ENCODE results near the gene DNAJC1.
A peak's percentile ranks its signal among the peaks of the same experiment; 100 is the strongest.

Gene DNAJC1

DNA sequence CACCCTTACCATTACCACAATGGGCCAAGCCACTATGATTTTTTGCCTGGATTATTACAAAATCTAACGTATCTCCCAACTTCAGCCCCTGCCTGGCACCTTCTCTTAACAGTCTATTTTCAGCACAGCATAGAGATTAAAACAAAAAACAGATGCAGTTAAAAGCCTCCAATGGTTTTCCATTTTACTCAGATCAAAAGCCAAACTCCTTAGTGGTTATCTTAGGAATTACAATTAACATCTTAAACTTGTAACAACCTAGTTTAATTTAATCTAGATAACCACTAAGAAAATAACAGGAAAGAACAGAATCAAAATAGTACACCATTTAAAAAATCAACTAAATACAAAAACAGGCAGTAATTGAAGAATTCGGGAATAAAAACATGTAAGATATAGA, 43.5 kb downstream of the DNAJC1 start:
- Histone ChIP-seq H3K27ac (ENCODE audit: extremely low read depth, low read depth, low read length) (no peak overlapping the region), H3K4me3 (ENCODE audit: low read depth, low read length) (no peak overlapping the region), H3K9me3 (ENCODE audit: control insufficient read depth, insufficient read depth, low read depth, low read length) (no peaks in the 10 kb centered on the region), H3K36me3 (ENCODE audit: control insufficient read depth in 2 of 2, insufficient read depth in 1 of 2, low read length in 2 of 2) (no peaks in the 10 kb centered on the region), H3K4me1 (ENCODE audit: control insufficient read depth, insufficient read depth, low read length) (no peaks in the 10 kb centered on the region)
- ChIA-PET CTCF (no interaction called here), POLR2A (no interaction called here)
- TF ChIP-seq GLIS1 (tag by site-specific recombination; IDR thresholded peaks at IDR 0.05) (no peak), ZBTB20 (tag by site-specific recombination; IDR thresholded peaks at IDR 0.05) (no peak), ZNF561 (tag by site-specific recombination; IDR thresholded peaks at IDR 0.05; ENCODE audit: borderline replicate concordance) (no peak), ZNF292 (tag by site-specific recombination; IDR thresholded peaks at IDR 0.05; ENCODE audit: borderline replicate concordance, low read depth) (no peak), ZNF404 (tag by site-specific recombination; IDR thresholded peaks at IDR 0.05) (no peak), ZNF610 (tag by site-specific recombination; IDR thresholded peaks at IDR 0.05; ENCODE audit: borderline replicate concordance) (no peak), ZNF501 (tag by site-specific recombination; IDR thresholded peaks at IDR 0.05) (no peak), ZNF202 (tag by site-specific recombination; IDR thresholded peaks at IDR 0.05; ENCODE audit: borderline replicate concordance) (no peak)
- TF ChIP-seq, protein P1, sequence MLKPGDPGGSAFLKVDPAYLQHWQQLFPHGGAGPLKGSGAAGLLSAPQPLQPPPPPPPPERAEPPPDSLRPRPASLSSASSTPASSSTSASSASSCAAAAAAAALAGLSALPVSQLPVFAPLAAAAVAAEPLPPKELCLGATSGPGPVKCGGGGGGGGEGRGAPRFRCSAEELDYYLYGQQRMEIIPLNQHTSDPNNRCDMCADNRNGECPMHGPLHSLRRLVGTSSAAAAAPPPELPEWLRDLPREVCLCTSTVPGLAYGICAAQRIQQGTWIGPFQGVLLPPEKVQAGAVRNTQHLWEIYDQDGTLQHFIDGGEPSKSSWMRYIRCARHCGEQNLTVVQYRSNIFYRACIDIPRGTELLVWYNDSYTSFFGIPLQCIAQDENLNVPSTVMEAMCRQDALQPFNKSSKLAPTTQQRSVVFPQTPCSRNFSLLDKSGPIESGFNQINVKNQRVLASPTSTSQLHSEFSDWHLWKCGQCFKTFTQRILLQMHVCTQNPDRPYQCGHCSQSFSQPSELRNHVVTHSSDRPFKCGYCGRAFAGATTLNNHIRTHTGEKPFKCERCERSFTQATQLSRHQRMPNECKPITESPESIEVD (tag by site-specific recombination; IDR thresholded peaks at IDR 0.05): 0 out of 2 replicates have a peak, but pooled peaks have one; percentile 15

DNA sequence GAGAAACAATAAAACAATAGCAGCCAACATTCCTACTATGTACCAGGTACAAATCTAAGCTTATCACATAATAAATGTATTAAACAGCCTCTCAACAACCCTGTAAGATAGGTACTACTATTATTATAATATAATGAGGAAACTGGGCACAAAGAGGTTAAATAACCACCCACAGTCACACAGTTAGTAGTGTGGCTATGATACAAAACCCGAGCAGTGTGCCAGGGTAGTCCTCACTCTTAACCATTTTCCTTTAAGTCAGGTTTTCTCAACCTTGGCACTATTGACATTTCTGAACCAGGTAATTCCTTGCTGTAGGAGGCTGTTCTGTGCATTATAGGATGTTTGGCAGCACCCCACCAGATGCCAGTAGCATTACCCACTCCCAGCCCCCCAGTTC, 48.8 kb downstream of the DNAJC1 start:
- Histone ChIP-seq H3K36me3 (ENCODE audit: control insufficient read depth in 2 of 2, insufficient read depth in 1 of 2, low read length in 2 of 2) (no peaks in the 10 kb centered on the region), H3K4me1 (ENCODE audit: control insufficient read depth, insufficient read depth, low read length) (no peaks in the 10 kb centered on the region), H3K4me3 (ENCODE audit: low read depth, low read length) (no peak overlapping the region), H3K27ac (ENCODE audit: extremely low read depth, low read depth, low read length) (no peak overlapping the region), H3K9me3 (ENCODE audit: control insufficient read depth, insufficient read depth, low read depth, low read length) (no peaks in the 10 kb centered on the region)
- POLR2A ChIA-PET: no interaction called here
- CTCF ChIA-PET: interaction anchor here (0.6 to 1.0 kb wide), 4 partner anchors 8 to 463 kb away, joined by 3 to 6 read pairs (median 4); no protein-coding TSS in a partner anchor
- no peak for TF ChIP-seq ZNF311 (tag by site-specific recombination; IDR thresholded peaks at IDR 0.05; ENCODE audit: borderline replicate concordance)
- no peak for TF ChIP-seq ZBTB20 (tag by site-specific recombination; IDR thresholded peaks at IDR 0.05)
- TF ChIP-seq ZNF146 (tag by site-specific recombination; IDR thresholded peaks at IDR 0.05): no peak
- TF ChIP-seq ZNF510 (tag by site-specific recombination; IDR thresholded peaks at IDR 0.05; ENCODE audit: insufficient replicate concordance): no peak
- TF ChIP-seq, protein P2, sequence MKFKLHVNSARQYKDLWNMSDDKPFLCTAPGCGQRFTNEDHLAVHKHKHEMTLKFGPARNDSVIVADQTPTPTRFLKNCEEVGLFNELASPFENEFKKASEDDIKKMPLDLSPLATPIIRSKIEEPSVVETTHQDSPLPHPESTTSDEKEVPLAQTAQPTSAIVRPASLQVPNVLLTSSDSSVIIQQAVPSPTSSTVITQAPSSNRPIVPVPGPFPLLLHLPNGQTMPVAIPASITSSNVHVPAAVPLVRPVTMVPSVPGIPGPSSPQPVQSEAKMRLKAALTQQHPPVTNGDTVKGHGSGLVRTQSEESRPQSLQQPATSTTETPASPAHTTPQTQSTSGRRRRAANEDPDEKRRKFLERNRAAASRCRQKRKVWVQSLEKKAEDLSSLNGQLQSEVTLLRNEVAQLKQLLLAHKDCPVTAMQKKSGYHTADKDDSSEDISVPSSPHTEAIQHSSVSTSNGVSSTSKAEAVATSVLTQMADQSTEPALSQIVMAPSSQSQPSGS (tag by site-specific recombination; IDR thresholded peaks at IDR 0.05; ENCODE audit: low read depth): no peak
- TF ChIP-seq, protein P3, sequence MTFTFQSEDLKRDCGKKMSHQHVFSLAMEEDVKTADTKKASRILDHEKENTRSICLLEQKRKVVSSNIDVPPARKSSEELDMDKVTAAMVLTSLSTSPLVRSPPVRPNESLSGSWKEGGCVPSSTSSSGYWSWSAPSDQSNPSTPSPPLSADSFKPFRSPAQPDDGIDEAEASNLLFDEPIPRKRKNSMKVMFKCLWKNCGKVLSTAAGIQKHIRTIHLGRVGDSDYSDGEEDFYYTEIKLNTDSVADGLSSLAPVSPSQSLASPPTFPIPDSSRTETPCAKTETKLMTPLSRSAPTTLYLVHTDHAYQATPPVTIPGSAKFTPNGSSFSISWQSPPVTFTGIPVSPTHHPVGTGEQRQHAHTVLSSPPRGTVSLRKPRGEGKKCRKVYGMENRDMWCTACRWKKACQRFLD (tag by site-specific recombination; IDR thresholded peaks at IDR 0.05): no peak
- TF ChIP-seq ZBTB8A (tag by site-specific recombination; IDR thresholded peaks at IDR 0.05): no peak
- TF ChIP-seq ZNF623 (tag by site-specific recombination; IDR thresholded peaks at IDR 0.05): no peak
- TF ChIP-seq ZNF677 (tag by site-specific recombination; IDR thresholded peaks at IDR 0.05): no peak
- no peak for TF ChIP-seq ZNF341 (tag by site-specific recombination; IDR thresholded peaks at IDR 0.05; ENCODE audit: low read depth)
- TF ChIP-seq, protein P4, sequence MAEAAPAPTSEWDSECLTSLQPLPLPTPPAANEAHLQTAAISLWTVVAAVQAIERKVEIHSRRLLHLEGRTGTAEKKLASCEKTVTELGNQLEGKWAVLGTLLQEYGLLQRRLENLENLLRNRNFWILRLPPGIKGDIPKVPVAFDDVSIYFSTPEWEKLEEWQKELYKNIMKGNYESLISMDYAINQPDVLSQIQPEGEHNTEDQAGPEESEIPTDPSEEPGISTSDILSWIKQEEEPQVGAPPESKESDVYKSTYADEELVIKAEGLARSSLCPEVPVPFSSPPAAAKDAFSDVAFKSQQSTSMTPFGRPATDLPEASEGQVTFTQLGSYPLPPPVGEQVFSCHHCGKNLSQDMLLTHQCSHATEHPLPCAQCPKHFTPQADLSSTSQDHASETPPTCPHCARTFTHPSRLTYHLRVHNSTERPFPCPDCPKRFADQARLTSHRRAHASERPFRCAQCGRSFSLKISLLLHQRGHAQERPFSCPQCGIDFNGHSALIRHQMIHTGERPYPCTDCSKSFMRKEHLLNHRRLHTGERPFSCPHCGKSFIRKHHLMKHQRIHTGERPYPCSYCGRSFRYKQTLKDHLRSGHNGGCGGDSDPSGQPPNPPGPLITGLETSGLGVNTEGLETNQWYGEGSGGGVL (tag by site-specific recombination; IDR thresholded peaks at IDR 0.05): no peak
- TF ChIP-seq, protein P5, sequence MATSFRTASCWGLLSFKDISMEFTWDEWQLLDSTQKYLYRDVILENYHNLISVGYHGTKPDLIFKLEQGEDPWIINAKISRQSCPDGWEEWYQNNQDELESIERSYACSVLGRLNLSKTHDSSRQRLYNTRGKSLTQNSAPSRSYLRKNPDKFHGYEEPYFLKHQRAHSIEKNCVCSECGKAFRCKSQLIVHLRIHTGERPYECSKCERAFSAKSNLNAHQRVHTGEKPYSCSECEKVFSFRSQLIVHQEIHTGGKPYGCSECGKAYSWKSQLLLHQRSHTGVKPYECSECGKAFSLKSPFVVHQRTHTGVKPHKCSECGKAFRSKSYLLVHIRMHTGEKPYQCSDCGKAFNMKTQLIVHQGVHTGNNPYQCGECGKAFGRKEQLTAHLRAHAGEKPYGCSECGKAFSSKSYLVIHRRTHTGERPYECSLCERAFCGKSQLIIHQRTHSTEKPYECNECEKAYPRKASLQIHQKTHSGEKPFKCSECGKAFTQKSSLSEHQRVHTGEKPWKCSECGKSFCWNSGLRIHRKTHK (tag by site-specific recombination; IDR thresholded peaks at IDR 0.05): no peak
- TF ChIP-seq KLF8 (tag by site-specific recombination; IDR thresholded peaks at IDR 0.05): no peak
- no peak for TF ChIP-seq ZBTB7A (tag by site-specific recombination; IDR thresholded peaks at IDR 0.05; ENCODE audit: low read depth)
